IMR-90 (cell line): Measurements from ENCODE around the gene PNO1. TPM values are rescaled to one million over a fixed set of nuclear protein-coding genes. Genes with fewer than 3 reads are reported as not detected.

ENCODE experiments used
- ATAC-seq: fragments of 200-7000 bp; cut with Tn5 transposase; 2 replicates; pipeline ENCODE4 v1.9.1; 2020; ENCODE audit warnings: low read depth, mild to moderate bottlenecking, moderate library complexity
- BruUV-seq: library from RNA; stranded (reverse); fragments of 400-500 nt; replicated peaks from 2 replicates; lab custom pipeline; 2021; lab: Mats Ljungman, UMichigan
- CTCF ChIA-PET: fragments of 300-600 bp; formaldehyde crosslinking; extraction: SDS; loops from one replicate; lab custom pipeline; 2021; ENCODE audit warnings: antibody characterized with exemption; lab: Yijun Ruan, JAX
- POLR2A ChIA-PET: fragments of 300-600 bp; sonication (Branson Sonifier 250); formaldehyde crosslinking; loops from one replicate; lab custom pipeline; 2022; ENCODE audit warnings: antibody characterized with exemption; ENCODE audit not compliant: unreplicated experiment; lab: Charles Lee
- DNase-seq: peaks from one replicate; pipeline ENCODE4 v3.0.0; 2013
- H2AFZ ChIP-seq: replicated peaks from 2 replicates; pipeline ENCODE3; 2013; ENCODE audit warnings: low read length, mild to moderate bottlenecking; ENCODE audit not compliant: poor library complexity
- H2AK5ac ChIP-seq: 2 replicates; pipeline ENCODE4 v1.6.1; 2013; ENCODE audit warnings: low read depth, low read length, inconsistent platforms
- H2AK9ac ChIP-seq: replicated peaks from 2 replicates; pipeline ENCODE3; 2013; ENCODE audit warnings: mild to moderate bottlenecking, low read depth, low read length, moderate library complexity; ENCODE audit not compliant: poor library complexity
- H2BK120ac ChIP-seq: 2 replicates; pipeline ENCODE4 v1.6.1; 2013; ENCODE audit warnings: low read depth, low read length, inconsistent platforms
- H2BK15ac ChIP-seq: 3 replicates; pipeline ENCODE4 v1.6.1; 2013; ENCODE audit warnings: low read depth, low read length, inconsistent platforms
- H2BK20ac ChIP-seq: 2 replicates; pipeline ENCODE4 v1.6.1; 2013; ENCODE audit warnings: low read depth, mild to moderate bottlenecking, inconsistent platforms, low read length, moderate library complexity
- H2BK5ac ChIP-seq: 2 replicates; pipeline ENCODE4 v1.6.1; 2013; ENCODE audit warnings: mild to moderate bottlenecking, low read depth, low read length, inconsistent platforms; ENCODE audit not compliant: poor library complexity, severe bottlenecking
- H3K14ac ChIP-seq: replicated peaks from 2 replicates; pipeline ENCODE4 v1.6.1; 2013; ENCODE audit warnings: low read depth, low read length, inconsistent platforms
- H3K18ac ChIP-seq: 2 replicates; pipeline ENCODE4 v1.6.1; 2013; ENCODE audit warnings: low read depth, low read length, control low read depth
- H3K23ac ChIP-seq: 2 replicates; pipeline ENCODE4 v1.6.1; 2013; ENCODE audit warnings: low read depth, low read length, inconsistent platforms
- H3K27ac ChIP-seq: 2 replicates; pipeline ENCODE4 v1.5.1; 2013; ENCODE audit warnings: mild to moderate bottlenecking, control low read depth, low read length; ENCODE audit not compliant: insufficient read depth
- H3K27me3 ChIP-seq: 2 replicates; pipeline ENCODE4 v1.6.1; 2013; ENCODE audit warnings: low read length; ENCODE audit not compliant: control insufficient read depth, insufficient read depth
- H3K36me3 ChIP-seq: 2 replicates; pipeline ENCODE4 v1.6.1; 2013; ENCODE audit warnings: low read length, mixed read lengths; ENCODE audit not compliant: control insufficient read depth, insufficient read depth
- H3K4ac ChIP-seq: 2 replicates; pipeline ENCODE4 v1.6.1; 2013; ENCODE audit warnings: low read depth, low read length, inconsistent platforms
- H3K4me1 ChIP-seq: 2 replicates; pipeline ENCODE4 v1.6.1; 2013; ENCODE audit warnings: low read length, mixed read lengths; ENCODE audit not compliant: control insufficient read depth, insufficient read depth
- H3K4me2 ChIP-seq: 2 replicates; pipeline ENCODE4 v1.6.1; 2013; ENCODE audit warnings: low read depth, mild to moderate bottlenecking, control low read depth, low read length, moderate library complexity
- H3K4me3 ChIP-seq: 2 replicates; pipeline ENCODE4 v1.5.1; 2013; ENCODE audit warnings: low read depth, mild to moderate bottlenecking, control low read depth, low read length, moderate library complexity; ENCODE audit not compliant: insufficient read depth
- H3K56ac ChIP-seq: 2 replicates; pipeline ENCODE4 v1.6.1; 2013; ENCODE audit warnings: low read length, inconsistent platforms; ENCODE audit not compliant: insufficient read depth; ENCODE audit errors: extremely low read depth
- H3K79me1 ChIP-seq, 2 experiments: 2 replicates each; pipeline ENCODE4 v1.6.1; 2013; ENCODE audit warnings: low read length in 2 of 2, inconsistent platforms in 1 of 2, low read depth in 1 of 2
- H3K9ac ChIP-seq: 2 replicates; pipeline ENCODE4 v1.6.1; 2013; ENCODE audit warnings: low read depth, low read length, control low read depth
- H3K9me1 ChIP-seq: 2 replicates; pipeline ENCODE4 v1.6.1; 2013; ENCODE audit warnings: low read length, inconsistent platforms; ENCODE audit not compliant: insufficient read depth
- H3K9me3 ChIP-seq: 2 replicates; pipeline ENCODE4 v1.6.1; 2013; ENCODE audit warnings: low read length; ENCODE audit not compliant: control insufficient read depth, insufficient read depth
- H4K20me1 ChIP-seq: 2 replicates; pipeline ENCODE4 v1.6.1; 2013; ENCODE audit warnings: low read length, inconsistent platforms; ENCODE audit not compliant: insufficient read depth
- H4K5ac ChIP-seq: 2 replicates; pipeline ENCODE4 v1.6.1; 2013; ENCODE audit warnings: mild to moderate bottlenecking, low read depth, low read length, control low read depth
- H4K8ac ChIP-seq, 2 experiments: 2 replicates each; pipeline ENCODE4 v1.6.1; 2013; ENCODE audit warnings: low read depth in 2 of 2, low read length in 2 of 2, control low read depth in 1 of 2, inconsistent platforms in 1 of 2
- H4K91ac ChIP-seq: 2 replicates; pipeline ENCODE4 v1.6.1; 2013; ENCODE audit warnings: low read depth, low read length, inconsistent platforms; ENCODE audit not compliant: insufficient read depth
- CEBPB ChIP-seq: IDR thresholded peaks from 2 replicates; pipeline ENCODE4 v1.6.1; 2012; ENCODE audit warnings: low read depth, low read length, improper control_type of control experiment
- CHD1 ChIP-seq: IDR thresholded peaks from 2 replicates; pipeline ENCODE4 v1.6.1; 2012; ENCODE audit warnings: low read depth, low read length, improper control_type of control experiment
- ELK1 ChIP-seq: fragments of 150-350 bp; IDR thresholded peaks from 2 replicates; pipeline ENCODE4 v1.6.1; 2016; ENCODE audit warnings: low read depth, mild to moderate bottlenecking, low read length, moderate library complexity, borderline replicate concordance
- FOS ChIP-seq: fragments of 150-350 bp; IDR thresholded peaks from 2 replicates; pipeline ENCODE4 v1.6.1; 2016; ENCODE audit warnings: low read depth, low read length
- MAZ ChIP-seq: IDR thresholded peaks from 2 replicates; pipeline ENCODE4 v1.6.1; 2012; ENCODE audit warnings: low read depth, mild to moderate bottlenecking, low read length, improper control_type of control experiment, moderate library complexity, borderline replicate concordance
- NFE2L2 ChIP-seq: fragments of 150-350 bp; IDR thresholded peaks from 2 replicates; pipeline ENCODE4 v1.6.1; 2016; ENCODE audit warnings: low read depth, mild to moderate bottlenecking, low read length
- RAD21 ChIP-seq: IDR thresholded peaks from 2 replicates; pipeline ENCODE4 v1.6.1; 2012; ENCODE audit warnings: low read length, improper control_type of control experiment
- RCOR1 ChIP-seq: IDR thresholded peaks from 2 replicates; pipeline ENCODE4 v1.6.1; 2012; ENCODE audit warnings: mild to moderate bottlenecking, low read length, improper control_type of control experiment; ENCODE audit not compliant: insufficient replicate concordance
- RFX5 ChIP-seq: IDR thresholded peaks from 2 replicates; pipeline ENCODE4 v1.8.0; 2012; ENCODE audit warnings: low read depth, mild to moderate bottlenecking, low read length, moderate library complexity
- USF2 ChIP-seq: fragments of 150-350 bp; IDR thresholded peaks from 2 replicates; pipeline ENCODE4 v1.6.1; 2017; ENCODE audit warnings: mild to moderate bottlenecking, antibody characterized with exemption, low read length, low read depth
- WGBS, 2 experiments: methylation state at CpG; one replicate each; pipeline versions ENCODE4 v1.1.5 to v1.1.7; 2013; ENCODE audit warnings: missing lambda C conversion rate in 2 of 2; ENCODE audit not compliant: insufficient read length in 1 of 2; ENCODE audit errors: extremely low coverage in 2 of 2; 5-methylcytosine and 5-hydroxymethylcytosine counted together
- dilution Hi-C: fragments of 300-500 bp; cut with HindIII; formaldehyde crosslinking; loops from one replicate; pipeline ENCODE4 v1.14.3; 2018; ENCODE audit warnings: low sequenced_read_pairs; ENCODE audit not compliant: unreplicated experiment
- in situ Hi-C: fragments of 300-500 bp; cut with MboI; formaldehyde crosslinking; loops from 3 replicates; pipeline ENCODE4 v1.14.3; 2019; ENCODE audit warnings: low sequenced_read_pairs, inconsistent platforms, mixed read lengths
- intact Hi-C: fragments of 100-400 bp; cut with micrococcal nuclease; formaldehyde crosslinking; loops from 2 replicates; pipeline ENCODE4 v1.10.0; 2022
- polyA plus RNA-seq, 3 experiments: library from polyadenylated mRNA; depleted of rRNA; stranded (reverse); fragments of >200 nt; gene quantifications; 2 replicates each; pipeline ENCODE4 v1.2.3, GENCODE V29; 2012; ENCODE audit warnings: low replicate concordance in 1 of 3
- total RNA-seq: library from RNA; depleted of rRNA; stranded (reverse); fragments of >200 nt; gene quantifications from 2 replicates; pipeline ENCODE4 v1.2.3, GENCODE V29; 2012

PNO1 gene
- total and polyA plus RNA-seq, 2 of the 4 experiments (the other 2 are of a cell fraction), result 12.8 to 14.7 TPM

- H3K27me3 ChIP-seq, result no peaks in the 10 kb centered on the region
- H3K4me3 ChIP-seq, result no peak overlapping the region
- H3K79me1 ChIP-seq, result peaks cover 0 to 2% of the 10 kb centered on the region in 2 experiments; a peak in 1 of 4 replicates
- H3K9me3 ChIP-seq, result no peaks in the 10 kb centered on the region
- H2BK15ac ChIP-seq, result no peak overlapping the region
- ChIA-PET CTCF (interaction anchor here (1.0 to 1.6 kb wide), 2 partner anchors 12 to 22 kb away, joined by 3 to 5 read pairs; no protein-coding TSS in a partner anchor), POLR2A (no interaction called here)
- BruUV-seq, result no TSS peak
- H2BK5ac ChIP-seq, result no peak overlapping the region
- H3K18ac ChIP-seq, result no peak overlapping the region
- no peak overlapping the region for H4K91ac ChIP-seq
- no peak overlapping the region for H2BK20ac ChIP-seq
- ATAC-seq (no peak), DNase-seq (no peak)
- H3K56ac ChIP-seq, result no peak overlapping the region
- no CpG with 5 or more reads among the region's 1 CpG for WGBS, 2 experiments
- no peak overlapping the region for H4K8ac ChIP-seq
- no peak overlapping the region for H2AFZ ChIP-seq
- no peak overlapping the region for H3K27ac ChIP-seq
- no peak overlapping the region for H3K4me2 ChIP-seq
- no peak overlapping the region for H2AK9ac ChIP-seq
- no peak overlapping the region for H4K5ac ChIP-seq
- H4K20me1 ChIP-seq, result no peaks in the 10 kb centered on the region
- intact Hi-C loops, result no loop called here
- H3K4ac ChIP-seq, result no peak overlapping the region
- TF ChIP-seq RCOR1 (no peak), USF2 (no peak), CEBPB (no peak), NFE2L2 (no peak), CHD1 (no peak), MAZ (no peak), RAD21 (no peak), RFX5 (no peak), FOS (no peak), ELK1 (no peak)
- no peak overlapping the region for H3K9ac ChIP-seq
- H3K23ac ChIP-seq, result no peak overlapping the region
- H3K36me3 ChIP-seq, result peaks cover 7% of the 10 kb centered on the region; the same call in 1 of the 2 replicates
- no peak overlapping the region for H3K14ac ChIP-seq
- in situ Hi-C loops, result no loop called here
- no peaks in the 10 kb centered on the region for H3K9me1 ChIP-seq
- H2AK5ac ChIP-seq, result no peak overlapping the region
- H2BK120ac ChIP-seq, result no peak overlapping the region
- dilution Hi-C loops, result no loop called here
- H3K4me1 ChIP-seq, result no peaks in the 10 kb centered on the region
Measured at GRCh38 chr2:68134120-68134519, 23.6 kb upstream of the PNO1 start.
